Ureter (tissue), 1 donor: Measurements from ENCODE around the gene SMC6. TPM values are rescaled to one million over a fixed set of nuclear protein-coding genes. Genes with fewer than 3 reads are reported as not detected.

Experiments
- DNase-seq: peaks from one replicate; pipeline ENCODE4 v3.0.0-alpha.2; 2020; ENCODE audit warnings: low spot score
- total RNA-seq: library from RNA; stranded (reverse); gene quantifications from one replicate; pipeline ENCODE4 v1.2.4, GENCODE V29; 2023
- donor health status: DM: yes; HTN: yes; CAD: no.

Gene SMC6
- total RNA-seq, 1 donor from 2014 or later, result 14.1 TPM

DNA sequence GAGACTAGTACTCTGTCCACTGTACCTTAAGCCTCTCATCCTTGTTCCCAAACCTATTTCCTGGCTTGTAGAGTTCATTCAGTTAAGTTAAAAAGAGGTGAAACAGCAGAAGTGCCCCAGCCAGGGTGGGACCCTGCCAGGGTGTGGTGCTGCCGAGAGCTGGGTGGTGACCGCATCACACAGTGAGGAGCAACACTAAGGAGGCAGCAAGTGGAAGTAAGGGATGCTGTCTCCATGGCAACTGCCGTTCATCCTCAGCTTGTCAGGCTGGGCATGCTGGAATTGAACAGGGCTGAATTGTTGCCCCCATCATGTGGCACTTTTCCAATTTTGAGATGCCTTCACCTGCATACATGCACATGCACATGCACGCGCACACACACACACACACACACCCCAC, 136.1 kb downstream of the SMC6 start:
- DNase-seq, result no peak

DNA sequence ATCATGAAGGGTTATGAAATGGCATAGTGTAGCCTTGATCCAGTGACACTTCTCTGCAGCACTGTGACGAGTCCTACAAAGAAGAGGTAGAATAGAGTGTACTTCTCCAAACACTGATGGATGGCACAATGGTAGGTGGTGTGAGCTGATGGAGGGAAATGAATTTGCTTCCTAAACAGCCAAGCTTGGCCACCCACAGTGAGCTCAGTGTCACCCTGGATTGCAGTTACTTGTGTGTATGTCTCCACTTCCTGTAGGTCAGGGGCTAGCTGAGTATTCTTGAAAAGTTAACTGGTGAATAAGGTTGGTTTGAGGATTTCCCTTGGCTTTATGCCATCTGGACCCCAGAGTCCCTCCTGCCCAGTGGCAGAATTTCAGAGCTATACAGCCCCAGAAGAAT, 137.2 kb downstream of the SMC6 start:
- DNase-seq, result no peak

DNA sequence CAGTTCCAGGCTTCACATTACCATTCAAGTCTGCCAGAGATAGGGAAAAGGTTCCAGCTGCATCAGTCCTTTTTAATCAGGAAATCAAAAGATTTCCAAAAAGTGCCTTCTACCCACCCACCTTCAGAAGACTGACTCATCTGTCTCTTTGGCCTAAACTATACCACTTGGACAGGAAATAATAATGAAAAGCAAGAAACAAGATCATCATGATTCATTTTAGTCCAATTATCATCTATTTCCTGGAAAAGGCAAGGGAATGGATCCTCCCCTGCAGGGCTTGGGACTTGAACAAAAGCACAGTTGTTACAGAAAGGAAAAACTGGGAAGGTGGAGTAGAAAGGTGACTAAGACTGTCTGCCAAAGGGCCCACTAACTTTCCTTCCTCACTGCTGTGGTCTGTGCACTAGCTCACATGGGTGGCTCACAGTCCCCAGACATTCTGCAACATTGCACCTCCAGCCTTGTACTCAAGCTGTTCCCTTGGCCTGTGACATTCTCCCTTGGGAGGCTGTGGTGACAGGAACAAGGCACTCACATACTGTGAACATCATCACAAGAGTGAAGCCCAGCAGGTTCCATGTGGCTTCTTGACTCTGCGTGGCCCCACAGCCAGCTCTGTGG, 137.8 kb downstream of the SMC6 start:
- no peak for DNase-seq

DNA sequence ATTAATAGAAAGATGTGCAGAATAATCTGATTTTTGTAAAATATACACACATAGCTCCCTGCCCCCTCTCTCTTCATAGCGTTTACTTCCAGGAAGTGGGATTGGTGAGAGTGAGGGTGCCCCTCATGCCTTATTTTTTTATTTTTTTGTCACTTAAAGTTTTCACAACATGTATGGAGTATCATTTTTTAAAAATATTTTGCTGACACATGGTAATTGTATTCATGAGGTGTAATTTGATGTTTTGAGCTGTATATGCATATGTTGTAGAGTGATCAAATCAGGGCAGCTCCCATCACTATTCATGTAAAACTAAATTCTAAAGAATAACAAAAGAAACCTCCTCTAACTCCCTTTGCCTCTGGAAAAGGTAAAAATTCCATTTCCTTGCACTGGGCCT, 138.5 kb downstream of the SMC6 start:
- no peak for DNase-seq

GRCh38 chr2:17614174-17614930, 139.3 kb downstream of the SMC6 start:
- DNase-seq, result no peak

Other genes with a start within 250 kb of the SMC6 start
- gene RAD51AP2, start 235.4 kb downstream of the SMC6 start, total RNA-seq, result not detected
- 0.39 TPM for gene VSNL1, start 213.1 kb downstream of the SMC6 start, total RNA-seq
- gene GEN1, start 328 bp upstream of the SMC6 start, total RNA-seq, result 11.2 TPM
- not detected for gene MSGN1, start 62.6 kb upstream of the SMC6 start, total RNA-seq
- gene KCNS3, start 124.9 kb upstream of the SMC6 start, total RNA-seq, result 20.3 TPM